Mesenchymal stem cell (in vitro differentiated cells and primary cell): ENCODE data around the gene NRXN3.
"Not testable (repeated sequence)": the region's sequence is repeated elsewhere in the genome, so short reads cannot be mapped to it uniquely, and the experiment has no call there.

Experiments
- DNase-seq: peaks from one replicate; pipeline ENCODE4 v3.0.0-alpha.2; 2013
- H2AFZ ChIP-seq: one replicate; pipeline ENCODE4 v1.6.1; 2013; ENCODE audit warnings: low read depth, mild to moderate bottlenecking, control low read depth, inconsistent platforms, low read length, moderate library complexity
- H2AK5ac ChIP-seq: 2 replicates; pipeline ENCODE4 v1.6.1; 2013; ENCODE audit warnings: low read length, moderate library complexity, mild to moderate bottlenecking, inconsistent platforms; ENCODE audit not compliant: severe bottlenecking
- H2BK120ac ChIP-seq: one replicate; pipeline ENCODE4 v1.6.1; 2013; ENCODE audit warnings: low read depth, mild to moderate bottlenecking, inconsistent platforms, low read length, moderate library complexity
- H2BK12ac ChIP-seq, 2 experiments: one replicate each; pipeline ENCODE4 v1.6.1; 2013; ENCODE audit warnings: inconsistent platforms in 2 of 2, low read length in 2 of 2, mild to moderate bottlenecking in 2 of 2, moderate library complexity in 2 of 2, control low read depth in 1 of 2
- H2BK15ac ChIP-seq: one replicate; pipeline ENCODE4 v1.6.1; 2013; ENCODE audit warnings: mild to moderate bottlenecking, low read depth, inconsistent platforms; ENCODE audit not compliant: poor library complexity, severe bottlenecking
- H2BK5ac ChIP-seq: 2 replicates; pipeline ENCODE4 v1.6.1; 2013; ENCODE audit warnings: low read depth, mild to moderate bottlenecking, low read length, control low read depth, inconsistent platforms; ENCODE audit not compliant: poor library complexity, severe bottlenecking
- H3K14ac ChIP-seq, 2 experiments: one replicate each; pipeline ENCODE4 v1.6.1; 2013; ENCODE audit warnings: inconsistent platforms in 2 of 2, low read length in 2 of 2, control low read depth in 1 of 2, mild to moderate bottlenecking in 1 of 2, moderate library complexity in 1 of 2
- H3K18ac ChIP-seq, 2 experiments: one replicate each; pipeline ENCODE4 v1.6.1; 2013; ENCODE audit warnings: inconsistent platforms in 2 of 2, low read length in 2 of 2, control low read depth in 1 of 2, low read depth in 1 of 2, mild to moderate bottlenecking in 1 of 2
- H3K23ac ChIP-seq, 2 experiments: one replicate each; pipeline ENCODE4 v1.6.1; 2013; ENCODE audit warnings: inconsistent platforms in 2 of 2, low read length in 2 of 2, mild to moderate bottlenecking in 2 of 2, moderate library complexity in 2 of 2, control low read depth in 1 of 2
- H3K27ac ChIP-seq: 2 replicates; pipeline ENCODE4 v1.5.1; 2013; ENCODE audit warnings: mild to moderate bottlenecking, moderate library complexity, low read length, control low read depth, inconsistent platforms; ENCODE audit not compliant: poor library complexity, severe bottlenecking
- H3K27me3 ChIP-seq, 2 experiments: 2 replicates each; pipeline versions ENCODE4 v1.6.1 to v1.7.0; 2013; ENCODE audit warnings: low read length in 2 of 2, mild to moderate bottlenecking in 2 of 2, moderate library complexity in 2 of 2, control low read depth in 1 of 2, inconsistent platforms in 1 of 2; ENCODE audit not compliant: control insufficient read depth in 1 of 2, insufficient read depth in 1 of 2
- H3K36me3 ChIP-seq, 2 experiments: 2 replicates each; pipeline versions ENCODE4 v1.6.1 to v1.7.0; 2013; ENCODE audit warnings: low read length in 2 of 2, control low read depth in 1 of 2, inconsistent platforms in 1 of 2, low read depth in 1 of 2, mild to moderate bottlenecking in 1 of 2; ENCODE audit not compliant: insufficient read depth in 2 of 2, control insufficient read depth in 1 of 2
- H3K4ac ChIP-seq, 2 experiments: one replicate each; pipeline ENCODE4 v1.6.1; 2013; ENCODE audit warnings: inconsistent platforms in 2 of 2, low read length in 2 of 2, mild to moderate bottlenecking in 2 of 2, moderate library complexity in 2 of 2, control low read depth in 1 of 2, low read depth in 1 of 2
- H3K4me1 ChIP-seq: 2 replicates; pipeline ENCODE4 v1.6.1; 2013; ENCODE audit warnings: low read depth, low read length, control low read depth; ENCODE audit not compliant: control insufficient read depth, insufficient read depth
- H3K4me2 ChIP-seq: 2 replicates; pipeline ENCODE4 v1.6.1; 2013; ENCODE audit warnings: low read length, mild to moderate bottlenecking, inconsistent platforms; ENCODE audit not compliant: poor library complexity, severe bottlenecking
- H3K4me3 ChIP-seq, 2 experiments: 2 replicates each; pipeline versions ENCODE4 v1.5.1 to v1.7.0; 2013; ENCODE audit warnings: low read length in 2 of 2, mild to moderate bottlenecking in 2 of 2, control low read depth in 1 of 2, low read depth in 1 of 2; ENCODE audit not compliant: insufficient read depth in 1 of 2
- H3K79me1 ChIP-seq: replicated peaks from 2 replicates; pipeline ENCODE4 v1.6.1; 2013; ENCODE audit warnings: mild to moderate bottlenecking, control low read depth, low read length, inconsistent platforms; ENCODE audit not compliant: poor library complexity, severe bottlenecking
- H3K9ac ChIP-seq: 2 replicates; pipeline ENCODE4 v1.7.0; 2013; ENCODE audit warnings: mild to moderate bottlenecking, low read length, moderate library complexity
- H3K9me3 ChIP-seq: 2 replicates; pipeline ENCODE4 v1.7.0; 2013; ENCODE audit warnings: mild to moderate bottlenecking, low read length; ENCODE audit not compliant: control insufficient read depth
- H4K8ac ChIP-seq: one replicate; pipeline ENCODE4 v1.6.1; 2013; ENCODE audit warnings: inconsistent platforms, mild to moderate bottlenecking, low read length, moderate library complexity
- H4K91ac ChIP-seq: one replicate; pipeline ENCODE4 v1.6.1; 2013; ENCODE audit warnings: mild to moderate bottlenecking, low read length, inconsistent platforms
- WGBS: methylation state at CpG from one replicate; pipeline ENCODE4 v1.1.7; 2013; ENCODE audit warnings: mixed read lengths; 5-methylcytosine and 5-hydroxymethylcytosine counted together

Gene NRXN3

DNA sequence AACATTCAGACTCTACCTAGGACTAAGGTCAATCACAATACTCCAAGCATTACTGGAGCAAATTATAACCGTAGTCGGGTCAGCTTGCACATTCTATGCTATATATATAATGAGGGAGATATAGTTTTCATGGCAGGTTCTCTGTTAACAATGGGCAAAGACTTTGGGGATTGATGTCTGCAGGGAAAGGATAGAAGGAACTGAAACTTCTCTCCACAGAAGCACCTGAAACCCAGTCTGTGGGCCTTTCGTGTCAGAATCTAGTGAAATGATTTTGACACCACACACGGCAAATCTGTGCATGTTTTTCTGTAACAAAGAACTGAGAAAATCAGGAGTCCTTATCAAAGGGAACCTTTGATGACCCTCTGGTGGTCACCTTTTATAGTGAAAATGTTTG lies 847.4 kb downstream of the NRXN3 start:
- 96% methylated on average over 4 of the region's 4 CpGs for WGBS
- Histone ChIP-seq H3K23ac (no peak overlapping the region), H2AK5ac (peak overlapping the region; percentile 77), H2BK12ac (no peak overlapping the region), H2AFZ (no peak overlapping the region), H3K27ac (peak overlapping the region; percentile 56), H3K14ac (no peak overlapping the region), H3K9ac (no peak overlapping the region), H3K27me3 (no peaks in the 10 kb centered on the region), H3K4me2 (no peak overlapping the region), H3K4me3 (no peak overlapping the region), H4K91ac (no peak overlapping the region), H3K4ac (no peak overlapping the region), H2BK5ac (no peak overlapping the region), H3K4me1 (peaks cover 2% of the 10 kb centered on the region), H2BK15ac (no peak overlapping the region), H3K9me3 (no peaks in the 10 kb centered on the region), H4K8ac (no peak overlapping the region), H3K36me3 (no peaks in the 10 kb centered on the region), H3K18ac (no peak overlapping the region), H3K79me1 (no peaks in the 10 kb centered on the region), H2BK120ac (no peak overlapping the region)
- no peak for DNase-seq

DNA sequence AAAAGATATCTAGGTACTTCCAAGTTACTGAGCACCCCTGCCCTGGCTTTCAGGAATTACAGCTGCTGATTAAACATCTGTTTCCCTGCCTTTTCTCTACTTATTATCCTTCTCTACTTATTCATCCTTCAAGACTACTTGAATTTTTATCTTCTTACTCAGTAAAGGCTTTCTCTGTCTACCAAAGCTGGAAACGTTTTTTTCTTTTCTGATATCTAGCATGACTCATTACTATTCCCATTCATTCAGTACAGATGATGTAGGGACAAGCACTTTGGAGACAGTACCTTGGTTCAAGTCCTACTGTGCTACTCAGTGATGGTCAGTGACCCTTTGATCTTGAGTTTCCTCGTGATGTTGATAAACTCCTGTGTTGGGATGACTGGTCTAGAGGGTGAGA lies 848.7 kb downstream of the NRXN3 start:
- Histone ChIP-seq H2BK5ac (no peak overlapping the region), H3K18ac (no peak overlapping the region), H3K79me1 (no peaks in the 10 kb centered on the region), H2AK5ac (peak overlapping the region; percentile 72), H3K14ac (no peak overlapping the region), H3K27ac (no peak overlapping the region), H3K27me3 (no peaks in the 10 kb centered on the region), H3K36me3 (no peaks in the 10 kb centered on the region), H4K8ac (no peak overlapping the region), H3K23ac (no peak overlapping the region), H3K4me2 (no peak overlapping the region), H2BK120ac (no peak overlapping the region), H2AFZ (no peak overlapping the region), H3K4me1 (peaks cover 2% of the 10 kb centered on the region), H4K91ac (no peak overlapping the region), H3K9ac (no peak overlapping the region), H3K4me3 (no peak overlapping the region), H2BK15ac (no peak overlapping the region), H3K9me3 (no peaks in the 10 kb centered on the region), H2BK12ac (no peak overlapping the region), H3K4ac (no peak overlapping the region)
- peak; percentile 39 for DNase-seq
- WGBS: 64% methylated on average over 1 of the region's 2 CpGs

DNA sequence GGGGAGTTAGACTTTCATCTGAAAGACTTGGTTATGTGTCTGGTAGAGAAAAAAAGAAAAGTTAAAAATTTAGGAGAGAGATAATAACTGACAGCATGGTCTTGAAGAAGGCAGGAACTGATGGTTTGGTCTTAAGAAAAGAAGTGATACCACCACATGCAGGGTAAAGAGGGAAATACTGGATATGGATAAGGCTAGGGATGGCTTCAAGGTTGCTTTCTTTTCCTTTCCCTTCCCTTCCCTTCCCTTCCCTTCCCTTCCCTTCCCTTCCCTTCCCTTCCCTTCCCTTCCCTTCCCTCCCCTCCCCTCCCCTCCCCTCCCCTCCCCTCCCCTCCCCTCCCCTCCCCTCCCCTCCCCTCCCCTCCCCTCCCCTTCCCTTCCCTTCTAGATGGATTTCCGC lies 849.7 kb downstream of the NRXN3 start:
- H3K27me3 ChIP-seq, H2BK5ac ChIP-seq, H4K8ac ChIP-seq, H2BK12ac ChIP-seq, H3K36me3 ChIP-seq, H2BK120ac ChIP-seq, H3K14ac ChIP-seq, H3K4ac ChIP-seq, H2AFZ ChIP-seq, H3K79me1 ChIP-seq, H3K4me1 ChIP-seq, H3K4me3 ChIP-seq, H3K27ac ChIP-seq, DNase-seq, H3K23ac ChIP-seq, H3K4me2 ChIP-seq, H2BK15ac ChIP-seq, H3K18ac ChIP-seq, H3K9ac ChIP-seq, H4K91ac ChIP-seq, H2AK5ac ChIP-seq, H3K9me3 ChIP-seq: not testable (repeated sequence)
- 100% methylated on average over 1 of the region's 1 CpG for WGBS

DNA sequence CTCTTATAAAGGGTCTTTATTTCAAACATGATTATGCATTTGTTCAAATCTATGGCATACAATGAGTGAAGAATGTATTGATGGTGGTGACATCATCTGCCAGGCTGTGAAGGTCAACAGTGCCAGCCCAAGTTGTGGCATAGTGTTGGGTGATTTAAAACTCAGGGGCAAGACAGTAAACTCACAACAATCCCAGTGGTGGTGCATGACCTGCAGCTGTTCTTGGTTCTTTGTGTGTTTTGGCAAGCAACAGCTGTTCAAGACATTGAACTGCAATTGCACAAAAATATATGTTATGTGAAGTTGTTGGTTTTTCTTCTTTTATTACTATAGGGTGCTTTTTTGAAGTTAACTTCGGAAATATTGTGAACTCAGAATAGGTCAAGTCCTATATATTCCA lies 851.6 kb downstream of the NRXN3 start:
- no peak overlapping the region for H3K4me3 ChIP-seq
- H2BK15ac ChIP-seq: no peak overlapping the region
- no peak for DNase-seq
- H2AFZ ChIP-seq: no peak overlapping the region
- H4K91ac ChIP-seq: no peak overlapping the region
- no peaks in the 10 kb centered on the region for H3K27me3 ChIP-seq
- peaks cover 8% of the 10 kb centered on the region for H3K9me3 ChIP-seq
- no peak overlapping the region for H3K23ac ChIP-seq
- no peak overlapping the region for H3K4me2 ChIP-seq
- no peaks in the 10 kb centered on the region for H3K79me1 ChIP-seq
- WGBS: no CpG with 5 or more reads among the region's 1 CpG
- H4K8ac ChIP-seq: no peak overlapping the region
- H2AK5ac ChIP-seq: no peak overlapping the region
- H2BK120ac ChIP-seq: no peak overlapping the region
- no peak overlapping the region for H2BK12ac ChIP-seq
- no peaks in the 10 kb centered on the region for H3K36me3 ChIP-seq
- H3K4ac ChIP-seq: no peak overlapping the region
- H3K4me1 ChIP-seq: no peaks in the 10 kb centered on the region
- no peak overlapping the region for H3K9ac ChIP-seq
- no peak overlapping the region for H3K27ac ChIP-seq
- H2BK5ac ChIP-seq: no peak overlapping the region
- H3K18ac ChIP-seq: no peak overlapping the region
- H3K14ac ChIP-seq: no peak overlapping the region
